AML-193 (cell line): Measurements from ENCODE around the gene TCOF1.
A peak's percentile ranks its signal among the peaks of the same experiment; 100 is the strongest.

Experiments used
- DNase-seq, 2 experiments: peaks; one replicate each; lab custom pipeline; 2025; lab: John Stamatoyannopoulos, UW

Gene TCOF1

GRCh38 chr5:150431048-150431447, 73.6 kb downstream of the TCOF1 start:
- no peak for DNase-seq

DNA sequence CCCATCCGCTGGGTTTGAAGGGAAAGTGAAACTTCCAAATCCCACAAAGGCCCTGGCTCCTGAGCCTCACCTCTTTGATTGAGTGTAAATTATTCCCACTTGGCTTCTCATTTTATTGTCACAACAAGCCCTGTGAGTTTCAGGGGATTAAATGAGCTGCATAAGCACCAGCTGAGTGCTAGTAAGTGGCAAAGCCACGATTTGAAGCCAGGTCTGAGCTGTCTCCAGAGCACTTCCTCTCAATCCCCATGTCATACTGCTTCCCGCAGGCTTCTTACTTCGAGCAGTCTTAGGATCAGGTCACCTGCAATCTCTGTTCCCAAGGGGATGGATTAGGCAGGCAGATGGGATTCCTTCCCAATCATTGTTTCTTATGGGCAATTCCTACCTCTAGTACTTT, 74.1 kb downstream of the TCOF1 start:
- no peak for DNase-seq

DNA sequence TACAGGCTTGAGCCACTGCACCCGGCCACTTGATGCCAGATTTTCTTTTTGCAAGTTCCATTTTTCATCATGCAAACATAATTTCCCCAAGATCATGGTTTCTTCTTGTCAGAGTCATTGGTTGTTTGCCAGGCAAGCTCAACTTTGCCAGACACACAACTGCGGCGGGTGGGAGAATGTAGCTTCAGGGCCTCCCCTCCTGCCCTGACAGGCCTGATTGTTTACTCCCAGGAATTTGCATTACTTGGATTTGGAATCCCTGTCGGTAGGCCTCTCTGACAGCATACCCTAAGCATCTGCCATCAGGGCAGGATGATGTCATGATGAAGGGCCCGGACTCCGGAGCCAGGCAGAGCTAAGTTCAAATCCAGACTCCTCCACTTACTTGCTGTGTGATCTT, 77.0 kb downstream of the TCOF1 start:
- DNase-seq: no peak

GRCh38 chr5:150436141-150436680, 78.7 kb downstream of the TCOF1 start:
- DNase-seq: peak; percentile 77 to 81

DNA sequence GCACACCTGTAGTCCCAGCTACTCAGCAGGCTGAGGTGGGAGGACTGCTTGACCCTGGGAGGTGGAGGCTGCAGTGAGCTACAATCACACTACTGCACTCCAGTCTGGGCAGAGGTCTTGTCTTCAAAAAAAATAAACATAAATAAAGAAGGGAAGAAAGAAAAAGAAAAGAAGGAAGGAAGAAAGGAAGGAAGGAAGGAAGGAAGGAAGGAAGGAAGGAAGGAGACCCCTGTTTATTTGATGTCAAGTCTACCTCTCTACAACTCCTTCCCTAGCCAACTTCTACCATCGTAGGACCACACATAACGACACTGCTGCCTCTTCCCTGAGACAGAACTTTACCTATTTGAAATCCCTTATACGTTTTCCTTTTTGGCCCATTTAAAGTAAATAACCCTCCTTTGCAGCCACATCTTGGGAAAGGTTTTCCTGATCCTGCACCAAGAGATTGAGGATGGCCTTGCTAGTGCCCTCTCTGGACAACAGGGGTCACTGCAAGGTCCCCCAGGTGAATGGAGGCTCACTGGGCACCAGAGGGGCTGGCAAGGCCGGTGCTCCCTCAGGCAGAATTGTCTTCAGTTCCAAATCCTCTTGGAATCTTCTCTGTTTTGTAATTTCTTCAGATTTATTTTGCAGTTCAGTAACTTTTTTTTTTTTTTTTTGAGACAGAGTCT, 81.5 kb downstream of the TCOF1 start:
- peak in 1 of 2 experiments; percentile 5 for DNase-seq

DNA sequence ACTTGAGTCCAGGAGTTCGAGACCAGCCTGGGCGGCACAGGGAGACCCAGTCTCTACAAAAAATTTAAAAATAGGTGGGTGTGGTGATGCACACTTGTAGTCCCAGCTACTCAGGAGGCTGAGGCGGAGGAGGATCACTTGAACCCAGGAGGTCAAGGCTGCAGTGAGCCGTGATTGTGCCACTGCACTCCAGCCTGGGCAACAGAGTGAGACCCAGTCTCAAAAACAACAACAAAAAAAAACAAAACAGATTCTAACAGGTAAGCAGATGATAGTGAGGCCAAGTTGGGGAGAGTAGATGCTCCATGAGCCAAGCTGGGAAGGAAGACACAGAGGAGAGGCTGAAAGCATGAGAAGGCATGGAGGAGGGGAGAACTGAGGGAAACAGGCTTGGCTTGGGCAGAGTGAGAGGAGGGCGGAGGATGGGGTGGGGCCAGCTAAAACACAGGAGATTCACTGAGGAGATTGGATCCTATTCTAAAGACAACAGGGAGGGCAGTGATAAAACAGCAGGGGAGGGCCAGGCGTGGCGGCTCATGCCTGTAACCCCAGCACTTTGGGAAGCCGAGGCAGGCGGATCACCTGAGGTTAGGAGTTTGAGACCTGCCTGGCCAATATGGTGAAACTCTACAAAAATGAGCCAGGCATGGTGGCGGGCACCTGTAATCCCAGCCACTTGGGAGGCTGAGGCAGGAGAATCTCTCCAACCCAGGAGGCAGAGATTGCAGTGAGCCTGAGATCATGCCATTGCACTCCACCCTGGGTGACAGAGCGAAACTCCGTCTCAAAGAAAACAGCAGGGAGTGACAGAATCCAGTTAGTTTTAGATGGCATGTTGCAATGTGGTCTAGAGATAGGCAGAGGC, 83.7 kb downstream of the TCOF1 start:
- no peak for DNase-seq

- DNase-seq: no peak
These were observed 84.6 kb downstream of the TCOF1 start for GRCh38 chr5:150441813-150442698.

DNA sequence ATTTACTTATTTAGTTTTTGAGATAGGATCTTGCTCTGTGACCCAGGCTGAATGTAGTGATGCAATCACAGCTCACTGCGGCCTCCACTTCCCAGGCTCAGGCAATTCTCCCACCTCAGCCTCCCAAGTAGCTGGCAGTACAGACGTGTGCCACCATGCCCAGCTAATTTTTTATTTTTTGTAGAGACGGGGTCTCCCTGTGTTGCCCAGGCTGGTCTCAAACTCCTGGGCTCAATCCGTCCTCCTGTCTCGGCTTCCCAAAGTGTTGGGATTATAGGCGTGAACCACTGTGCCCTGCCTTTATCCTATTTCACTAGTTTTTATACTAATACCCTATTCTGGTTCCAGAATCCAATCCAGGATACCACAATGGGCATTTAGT, 85.2 kb downstream of the TCOF1 start:
- no peak for DNase-seq

DNA sequence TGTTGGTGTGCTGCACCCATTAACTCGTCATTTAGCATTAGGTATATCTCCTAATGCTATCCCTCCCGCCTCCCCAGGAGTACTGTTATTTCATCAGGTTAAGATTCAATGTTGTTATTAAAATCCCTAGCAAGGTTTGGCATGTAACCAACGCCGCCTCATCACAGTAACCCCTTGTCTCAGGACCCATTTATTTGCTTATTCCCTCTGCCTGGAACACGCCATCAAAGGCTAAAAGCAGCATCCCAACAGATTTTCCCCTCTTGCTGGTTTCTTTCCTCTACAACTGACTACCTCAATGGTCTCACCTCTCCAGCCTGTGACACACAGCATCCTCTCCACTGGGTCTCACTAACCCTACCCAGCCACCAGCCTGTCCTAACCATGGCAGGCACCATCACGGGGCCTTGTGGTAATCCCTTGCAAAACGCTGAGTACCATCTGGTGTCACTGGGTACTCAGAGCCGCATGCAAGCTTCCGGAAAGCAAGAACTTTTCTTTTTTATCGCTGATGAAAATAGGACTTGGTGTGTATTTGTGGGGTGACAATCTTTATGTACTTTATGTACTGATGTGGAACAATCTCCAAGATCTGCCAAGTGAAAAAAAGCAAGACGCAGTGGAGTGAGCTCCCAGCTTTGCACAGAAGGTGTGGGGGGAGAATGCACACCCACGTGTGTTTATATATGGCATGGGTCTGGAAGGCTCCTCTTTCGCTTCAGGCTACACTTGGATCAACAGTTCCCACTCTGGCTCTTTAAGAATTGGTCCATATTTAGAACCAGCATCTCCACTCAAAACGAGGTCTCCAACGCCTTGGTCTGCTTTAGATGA, 86.0 kb downstream of the TCOF1 start:
- no peak for DNase-seq

GRCh38 chr5:150444770-150445169, 87.3 kb downstream of the TCOF1 start:
- DNase-seq: no peak

DNA sequence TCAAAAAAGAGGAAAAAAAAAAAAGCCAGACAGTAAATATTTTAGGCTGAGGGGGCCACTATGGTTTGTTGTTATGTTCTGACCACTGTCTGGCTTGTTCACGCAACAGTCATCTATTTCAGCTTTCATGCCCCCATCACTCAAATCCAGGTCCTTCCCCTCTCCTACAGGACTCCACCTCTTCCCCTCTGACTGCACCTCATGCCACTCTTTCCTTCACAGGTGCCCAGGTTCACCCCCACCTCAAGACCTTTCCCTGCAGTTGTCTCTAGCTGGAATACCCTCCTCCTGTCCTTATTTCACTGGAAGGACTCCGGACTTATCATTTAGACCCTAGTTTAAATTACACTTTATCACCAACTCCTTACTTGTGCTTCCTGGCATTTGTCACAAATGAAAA, 88.6 kb downstream of the TCOF1 start:
- no peak for DNase-seq

DNA sequence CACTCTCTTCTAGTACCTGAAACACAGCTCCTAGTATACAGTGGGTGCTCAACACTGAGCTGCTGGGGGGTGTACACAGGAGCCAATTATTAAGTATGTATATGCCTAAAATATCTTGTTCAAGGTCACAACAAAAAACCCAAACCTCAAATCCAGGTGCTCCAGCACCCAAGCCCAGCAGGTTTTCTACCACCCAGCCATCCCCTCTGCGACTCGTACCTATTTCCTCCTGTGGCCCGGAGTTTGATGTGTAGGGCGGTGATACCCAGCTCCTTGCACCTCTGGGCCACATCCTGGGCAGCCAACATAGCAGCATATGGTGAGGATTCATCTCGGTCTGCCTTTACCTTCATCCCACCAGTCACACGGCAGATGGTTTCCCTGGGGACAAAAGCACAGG, 89.1 kb downstream of the TCOF1 start:
- no peak for DNase-seq

GRCh38 chr5:150447188-150447587, 89.7 kb downstream of the TCOF1 start:
- DNase-seq: no peak

DNA sequence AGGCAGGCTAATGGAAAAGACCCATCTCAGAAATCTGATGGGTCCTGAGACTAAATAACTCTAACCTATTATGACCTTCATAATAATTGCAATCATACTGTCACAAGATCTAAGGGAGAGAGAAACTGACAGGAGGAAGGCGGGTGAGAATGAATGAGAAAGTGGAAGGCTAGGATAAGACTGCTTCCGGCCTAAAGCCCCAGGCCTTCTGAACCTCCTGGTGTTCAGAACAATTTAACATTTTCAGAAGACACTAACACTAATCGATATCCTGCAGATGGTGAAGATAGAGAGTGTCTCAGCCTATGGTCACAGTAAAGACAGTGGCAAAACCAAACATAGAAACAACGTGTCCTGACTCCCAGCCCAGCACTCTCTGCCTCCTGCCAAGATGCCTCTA, 90.8 kb downstream of the TCOF1 start:
- DNase-seq: no peak

- no peak for DNase-seq
These were observed 91.5 kb downstream of the TCOF1 start for GRCh38 chr5:150448952-150449516.
